GM20431 (cell line): ENCODE measurements around the gene C1QTNF8.

Experiments used
- in situ Hi-C: fragments of 300-500 bp; cut with MseI, MboI; formaldehyde crosslinking; loops from one replicate; pipeline ENCODE4 v1.15.0; 2020; ENCODE audit warnings: low sequenced_read_pairs; ENCODE audit not compliant: unreplicated experiment

Gene C1QTNF8

DNA sequence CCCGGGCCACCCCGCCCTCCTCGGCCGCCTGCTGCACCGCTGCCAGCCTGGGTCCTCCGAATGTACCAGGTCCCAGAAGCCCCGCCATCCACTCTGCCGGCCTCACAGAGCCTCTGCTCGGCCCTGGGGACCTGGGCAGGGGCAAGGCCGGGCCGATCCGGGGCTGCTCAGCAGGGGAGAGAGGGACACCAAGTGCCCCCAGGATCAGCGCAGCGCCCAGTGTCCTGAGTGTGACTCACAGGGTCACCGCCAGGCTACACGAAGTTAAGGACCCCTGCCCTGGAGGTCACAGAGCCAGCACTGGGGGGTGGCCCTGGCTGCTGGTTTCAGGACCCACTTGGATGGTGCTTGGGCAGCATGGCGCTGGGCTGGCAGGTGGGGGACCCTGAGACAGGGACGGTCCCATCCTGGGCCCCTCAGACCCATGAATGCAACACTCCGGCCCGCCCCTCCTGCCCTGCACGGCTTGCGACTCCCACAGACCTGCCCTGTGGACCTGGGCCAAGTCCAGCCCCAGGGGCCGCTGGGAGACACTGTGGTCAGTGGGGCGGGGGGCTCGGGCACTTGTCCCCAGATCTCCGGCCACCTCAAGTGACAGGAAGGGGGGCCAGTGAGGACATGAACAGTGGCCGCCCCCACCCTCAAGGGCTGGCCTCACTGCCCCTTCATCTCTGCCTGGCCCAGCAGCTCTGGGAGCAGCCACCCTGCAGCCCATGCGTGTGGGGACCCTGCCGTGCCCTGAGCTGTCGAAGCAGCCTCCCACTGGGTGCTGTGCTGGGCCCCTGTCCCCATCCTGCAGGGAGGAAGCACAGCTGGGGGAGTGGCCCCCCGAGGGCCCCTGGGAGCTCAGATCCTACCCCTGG is 46.7 kb downstream of the C1QTNF8 start:
- in situ Hi-C loops = no loop called here

DNA sequence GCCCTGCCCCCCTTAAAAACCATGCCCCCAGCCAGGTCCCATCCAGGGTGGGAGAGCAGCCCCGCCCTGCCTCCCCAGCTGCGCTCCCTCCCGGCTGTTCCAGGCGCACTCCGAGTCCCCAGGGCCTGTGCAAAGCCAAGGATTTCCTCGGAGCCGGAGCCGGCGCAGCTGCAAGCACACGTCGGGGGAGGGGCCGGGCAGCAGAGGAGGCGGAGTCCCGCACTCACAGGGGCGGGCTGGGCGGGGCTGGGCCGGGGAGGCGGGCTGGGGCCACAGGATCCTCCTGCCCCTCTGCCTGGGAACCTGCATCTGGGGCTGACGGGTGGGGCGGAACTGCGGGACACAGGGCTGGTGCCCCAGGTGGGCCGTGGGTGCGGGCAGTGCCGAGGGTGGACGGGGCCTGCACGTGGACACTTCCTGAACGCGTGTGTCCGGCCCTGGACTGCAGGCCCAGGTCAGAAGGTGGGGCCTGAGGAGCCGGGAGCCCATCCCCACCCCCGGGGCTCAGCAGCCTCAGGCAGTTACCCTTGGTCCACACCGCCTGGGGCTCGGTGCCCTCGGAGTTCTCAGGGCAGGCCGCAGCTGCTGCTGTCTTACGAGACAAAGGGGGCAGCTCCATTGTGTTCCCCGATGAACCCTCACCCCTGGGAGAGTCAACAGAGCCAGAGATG is 47.5 kb downstream of the C1QTNF8 start:
- in situ Hi-C loops = no loop called here

DNA sequence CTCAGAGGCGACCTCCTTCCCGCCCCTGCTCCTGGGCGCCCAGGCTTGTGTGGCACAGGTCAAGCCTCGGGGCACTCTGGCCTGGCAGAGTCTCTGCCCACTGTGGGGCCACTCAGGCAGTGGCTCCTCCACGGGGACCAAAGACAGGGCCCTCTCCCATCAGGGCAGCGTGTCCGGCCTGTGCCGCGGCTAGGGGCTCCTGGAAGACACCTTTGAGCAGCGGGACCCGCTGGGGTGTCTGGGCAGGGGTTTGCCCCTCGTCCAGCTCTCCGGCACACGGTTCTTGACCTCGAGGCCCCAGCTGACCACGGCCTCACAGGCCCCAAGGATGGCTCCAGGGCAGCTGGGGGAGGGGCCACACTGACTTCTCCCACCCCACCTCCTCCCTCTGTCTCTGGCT is 48.2 kb downstream of the C1QTNF8 start:
- in situ Hi-C loops = no loop called here

DNA sequence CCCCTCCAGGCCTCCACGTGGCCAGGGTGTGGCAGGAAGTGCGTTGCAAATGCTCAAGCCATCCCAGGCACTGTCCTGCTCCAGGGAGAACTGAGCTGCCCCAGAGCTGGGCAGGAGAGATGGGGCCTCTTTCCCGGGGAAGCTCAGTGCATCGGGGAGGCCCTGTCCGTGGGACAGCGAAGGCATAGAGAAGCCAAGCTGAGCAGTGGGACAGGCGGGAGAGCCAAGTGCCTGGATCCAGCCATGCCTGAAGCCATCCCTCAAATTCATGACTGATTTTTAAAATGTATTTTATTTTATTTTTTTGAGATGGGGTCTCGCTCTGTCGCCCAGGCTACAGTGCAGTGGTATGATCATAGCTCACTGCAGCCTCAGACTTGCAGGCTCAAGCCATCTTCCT is 48.9 kb downstream of the C1QTNF8 start:
- in situ Hi-C loops = no loop called here

DNA sequence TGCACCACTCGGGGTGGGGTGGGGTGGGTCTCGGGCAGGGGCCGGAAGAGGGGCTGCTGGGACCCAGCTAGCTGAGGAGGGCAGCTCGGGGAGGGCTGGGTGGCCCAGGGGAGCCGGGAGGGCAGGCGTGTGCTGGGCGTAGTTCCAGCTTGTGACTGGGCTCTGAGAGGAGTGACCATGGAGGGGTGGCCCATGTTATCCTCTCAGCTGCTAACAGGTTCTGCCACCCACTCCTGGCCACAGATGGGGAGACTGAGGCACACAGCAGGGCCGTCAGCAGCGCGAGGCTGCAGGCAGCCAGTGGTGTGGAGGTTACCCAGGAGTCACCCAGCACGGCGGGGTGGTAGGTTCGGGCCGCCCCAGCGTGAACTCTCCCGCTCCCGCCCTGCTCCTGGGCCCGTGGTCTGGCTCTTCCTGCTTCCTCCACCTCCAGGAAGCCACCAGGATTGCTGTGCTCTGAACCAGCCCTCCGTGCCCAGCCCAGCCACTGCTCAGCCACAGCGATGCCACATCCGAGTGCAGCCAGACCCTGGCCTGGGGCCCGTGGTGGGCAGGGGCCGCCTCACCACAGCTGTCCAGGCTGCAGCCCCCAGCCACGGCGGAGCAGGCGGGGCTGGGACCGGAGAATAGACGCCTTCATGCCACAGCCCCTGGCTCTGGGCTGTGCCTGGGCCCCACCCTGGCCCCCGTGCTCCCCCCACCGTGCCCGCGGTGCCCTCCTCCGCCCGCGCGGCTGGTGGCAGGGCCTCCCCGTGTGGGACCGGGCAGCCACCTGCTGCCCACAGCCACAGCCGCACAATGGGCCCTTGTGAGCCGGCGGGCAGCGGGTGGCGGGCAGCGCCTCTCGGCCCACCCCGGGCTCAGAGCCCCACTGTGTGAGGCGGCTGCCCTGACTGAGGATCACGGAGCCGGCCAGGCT is 49.8 kb downstream of the C1QTNF8 start:
- in situ Hi-C loops = no loop called here

DNA sequence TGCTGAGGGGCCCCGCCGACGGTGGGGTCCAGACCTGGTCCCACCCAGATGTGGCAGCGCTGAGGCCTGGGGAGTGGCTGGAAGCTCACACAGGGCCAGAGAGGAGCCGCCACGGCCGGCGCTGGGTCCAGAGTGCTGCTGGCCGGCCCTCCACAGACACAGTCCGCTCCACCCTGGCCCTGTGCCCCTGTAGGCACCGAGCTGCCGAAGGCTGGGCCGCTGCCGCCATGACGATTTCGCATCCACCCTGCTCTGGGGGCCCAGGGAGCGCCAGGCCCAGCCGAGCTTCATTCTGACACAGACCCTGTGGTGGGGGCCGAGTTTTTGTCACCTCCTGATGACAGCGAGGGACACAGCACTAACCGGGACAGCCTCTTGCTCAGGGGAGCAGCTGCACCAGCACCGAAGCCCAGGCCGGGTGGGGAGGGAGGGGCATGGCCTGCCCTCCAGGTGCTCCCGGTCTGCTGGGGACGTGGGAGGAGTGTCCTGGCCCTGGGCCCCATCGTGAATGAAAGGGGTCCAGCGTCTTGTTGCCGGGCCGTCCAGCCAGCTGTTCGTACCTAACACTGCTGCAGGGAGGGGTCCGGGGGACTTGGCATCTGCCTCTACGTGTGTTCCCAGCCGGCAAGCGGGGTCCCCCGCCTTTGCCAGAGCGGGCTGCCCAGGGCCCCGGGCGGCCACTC is 50.6 kb downstream of the C1QTNF8 start:
- in situ Hi-C loops = no loop called here

DNA sequence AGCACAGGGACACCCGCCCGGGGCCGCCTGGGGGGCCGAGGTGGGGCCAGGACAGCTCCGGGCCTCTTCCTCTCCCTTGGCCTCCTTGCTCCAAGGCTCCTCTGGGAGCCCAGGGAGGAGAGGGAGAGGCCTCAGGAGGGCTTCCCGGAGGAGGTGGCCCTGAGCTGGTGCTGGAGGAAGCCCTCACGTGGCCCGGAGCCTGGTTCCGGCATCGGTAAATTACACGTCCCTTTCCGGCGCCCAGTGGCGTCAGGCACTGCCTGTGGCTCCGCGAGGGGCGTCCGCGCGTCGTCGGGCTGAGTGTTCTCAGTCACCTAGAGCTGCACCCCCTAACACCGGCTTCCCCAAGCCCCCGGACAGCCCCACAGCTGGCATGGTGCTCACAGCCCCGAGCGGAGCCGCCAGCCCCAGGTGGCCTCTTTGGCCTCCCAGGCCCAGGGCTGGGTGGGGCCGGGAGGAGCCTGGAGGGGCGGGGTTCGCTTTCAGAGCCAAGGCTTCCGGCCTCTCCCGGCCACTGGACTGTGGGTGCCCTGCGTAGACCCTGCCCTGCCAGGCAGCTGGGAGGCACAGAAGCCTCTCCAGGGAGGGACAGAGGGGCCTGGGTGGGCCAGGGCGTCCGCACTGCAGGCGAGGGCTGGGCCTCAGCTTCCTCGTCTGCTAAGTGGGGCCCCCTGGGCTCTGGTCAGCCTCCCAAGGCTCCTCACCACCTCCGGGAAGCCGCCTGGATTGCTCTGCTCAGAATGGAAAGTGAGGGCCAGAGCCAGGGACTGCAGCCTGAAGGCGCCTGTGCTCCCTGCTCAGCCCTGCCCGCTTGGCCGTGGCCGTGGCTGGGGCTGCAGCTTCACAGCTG is 51.4 kb downstream of the C1QTNF8 start:
- in situ Hi-C loops = no loop called here

DNA sequence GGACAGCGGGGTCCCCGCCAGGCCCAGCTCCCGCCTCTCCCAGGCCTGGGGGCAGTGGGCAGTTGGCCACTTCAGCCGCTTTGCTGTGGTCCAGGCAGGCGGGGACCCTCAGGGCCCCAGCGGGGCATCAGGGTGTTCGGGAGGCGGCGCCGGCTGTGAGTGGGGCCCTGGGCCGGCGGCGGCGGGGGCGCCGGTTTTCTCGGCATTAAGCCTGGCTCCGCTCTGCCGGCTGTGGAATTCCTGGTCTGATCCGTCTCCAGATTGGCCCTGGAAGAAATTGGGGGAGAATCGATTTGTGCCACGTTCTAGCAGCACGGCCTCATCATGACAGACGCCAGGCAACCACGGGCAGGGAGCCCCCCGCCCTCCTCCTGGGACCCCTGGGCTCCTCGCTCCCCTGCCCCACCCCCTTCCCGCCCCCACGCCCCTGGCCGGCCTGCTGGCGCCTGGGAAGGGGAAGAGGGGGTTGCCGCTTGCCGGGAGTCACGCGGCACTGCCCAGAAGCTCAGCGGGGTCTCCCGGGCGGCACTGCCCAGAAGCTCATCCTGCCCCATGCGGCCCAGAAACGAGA is 52.1 kb downstream of the C1QTNF8 start:
- in situ Hi-C loops = no loop called here

DNA sequence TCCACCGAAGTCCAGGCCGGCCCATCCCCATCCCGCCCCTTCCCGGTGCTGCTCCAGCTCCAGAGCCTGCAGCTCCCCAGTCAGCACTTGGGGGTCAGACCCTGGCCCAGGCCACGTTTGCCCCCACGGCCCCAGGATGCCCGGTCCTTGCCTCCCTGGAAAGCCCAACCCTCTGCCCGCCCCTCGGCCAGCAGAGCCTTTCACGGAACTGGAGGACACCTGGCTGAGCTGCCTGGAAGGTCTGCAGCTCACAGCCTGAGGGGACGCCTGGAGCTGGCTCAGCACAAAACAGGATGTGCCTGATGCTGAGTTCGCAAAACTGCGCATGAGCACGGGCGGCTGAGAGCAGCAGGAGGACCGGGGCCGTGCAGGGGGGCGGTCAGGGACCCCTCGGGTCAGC is 53.2 kb downstream of the C1QTNF8 start:
- in situ Hi-C loops = no loop called here

DNA sequence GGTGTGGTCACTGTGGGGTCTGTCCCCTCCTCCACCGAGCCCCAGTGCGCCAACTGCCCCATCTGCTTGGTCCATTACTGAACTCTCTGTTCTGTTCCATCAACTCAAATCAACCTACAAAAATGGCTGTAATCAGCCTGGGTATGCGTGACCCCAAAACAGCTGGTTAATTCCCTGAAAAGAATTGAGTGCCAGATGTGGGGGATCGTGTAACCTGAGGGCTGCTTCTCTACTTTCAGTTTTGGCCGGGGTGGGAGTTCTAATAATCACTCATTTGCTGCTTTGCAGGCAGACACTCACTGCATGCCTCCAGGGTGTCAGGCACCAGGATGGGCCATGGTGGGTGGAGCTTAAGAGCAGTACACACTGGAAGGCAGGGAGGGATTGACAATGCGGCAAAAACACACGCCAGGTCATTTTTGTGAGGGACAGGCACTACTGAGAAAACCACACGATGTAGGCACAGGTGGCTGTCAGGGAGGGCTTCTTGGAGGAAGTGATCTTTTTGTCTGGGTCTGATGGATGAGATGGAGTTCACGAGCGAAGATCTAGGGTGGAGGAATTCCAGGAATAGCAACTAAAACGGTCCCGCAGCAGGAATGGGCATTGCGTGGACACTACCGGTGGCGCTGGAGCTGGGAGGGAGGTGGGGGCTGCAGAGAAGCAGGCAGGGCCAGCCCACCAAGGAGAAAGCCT is 53.8 kb downstream of the C1QTNF8 start:
- in situ Hi-C loops = no loop called here

DNA sequence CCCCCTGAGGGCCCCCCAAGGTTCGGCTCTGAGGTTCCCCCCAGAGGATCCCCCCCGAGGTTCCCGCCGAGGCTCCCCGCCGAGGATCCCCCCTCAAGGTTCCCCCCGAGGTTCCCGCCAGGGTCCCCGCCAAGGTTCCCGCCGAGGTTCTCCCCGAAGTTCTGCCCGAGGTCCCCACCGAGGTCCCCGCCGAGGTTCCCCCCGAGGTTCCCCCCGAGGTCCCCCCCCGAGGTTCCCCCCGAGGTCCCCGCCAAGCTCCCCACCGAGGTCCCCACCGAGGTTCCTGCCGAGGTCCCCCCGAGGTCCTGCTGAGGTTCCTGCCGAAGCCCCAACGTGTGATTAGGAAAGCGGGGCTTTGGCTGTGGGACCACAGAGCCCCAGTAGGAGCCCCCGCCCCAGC is 55.7 kb downstream of the C1QTNF8 start:
- in situ Hi-C loops = no loop called here

DNA sequence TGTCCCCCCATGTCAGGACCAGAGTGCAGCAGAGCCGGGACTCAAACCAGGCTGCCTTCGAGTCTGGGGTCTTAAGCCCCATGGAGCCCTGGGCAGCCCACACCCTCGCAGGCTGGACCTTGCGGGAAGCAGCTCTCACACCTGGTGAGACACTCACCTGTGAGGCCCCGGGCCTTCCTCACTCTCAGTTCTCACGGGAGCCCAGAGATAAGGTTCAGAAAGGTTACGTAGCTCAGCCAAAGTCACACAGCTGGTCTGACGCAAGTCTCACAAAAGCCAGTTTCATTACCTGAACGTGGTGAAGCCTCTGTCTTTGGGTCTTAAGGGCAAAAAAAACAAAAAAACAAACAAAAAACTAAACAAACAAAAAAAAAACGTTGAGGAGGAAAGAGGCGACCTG is 56.3 kb downstream of the C1QTNF8 start:
- in situ Hi-C loops = no loop called here

DNA sequence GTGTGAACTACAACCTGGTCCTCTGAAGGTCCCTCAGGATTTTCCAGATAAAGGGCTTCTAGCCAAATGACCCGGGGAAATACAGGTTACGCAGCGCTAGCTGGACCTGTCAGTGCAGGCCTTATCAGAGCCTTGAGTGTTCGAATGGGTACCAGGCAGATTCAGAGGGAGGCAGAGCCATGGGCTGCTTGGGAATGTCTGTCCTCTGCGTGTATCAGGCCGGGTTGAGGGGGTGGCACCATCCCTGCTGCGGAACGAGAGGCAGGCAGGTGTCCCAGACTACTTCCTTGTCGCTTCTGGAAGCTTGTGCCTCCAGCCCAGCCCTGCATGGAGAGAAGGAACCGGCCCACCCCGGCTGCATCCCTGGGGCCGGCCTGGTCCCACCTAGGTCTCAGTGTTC is 57.1 kb downstream of the C1QTNF8 start:
- in situ Hi-C loops = no loop called here
